Measurements from ENCODE around the gene THOC1.

- TF ChIP-seq GATA2 (IDR thresholded peaks at IDR 0.05; ENCODE audit: low read depth, low read length) (no peak), GATA3 (IDR thresholded peaks at IDR 0.05; ENCODE audit: low read depth, low read length) (no peak)
These were observed 18.0 kb upstream of the THOC1 start for GRCh38 chr18:285817-286216.
